NCI-H69 (cell line): ENCODE data around the gene RASL11B.

Experiments used
- DNase-seq: peaks from one replicate; lab custom pipeline; 2025; lab: John Stamatoyannopoulos, UW

RASL11B gene

DNA sequence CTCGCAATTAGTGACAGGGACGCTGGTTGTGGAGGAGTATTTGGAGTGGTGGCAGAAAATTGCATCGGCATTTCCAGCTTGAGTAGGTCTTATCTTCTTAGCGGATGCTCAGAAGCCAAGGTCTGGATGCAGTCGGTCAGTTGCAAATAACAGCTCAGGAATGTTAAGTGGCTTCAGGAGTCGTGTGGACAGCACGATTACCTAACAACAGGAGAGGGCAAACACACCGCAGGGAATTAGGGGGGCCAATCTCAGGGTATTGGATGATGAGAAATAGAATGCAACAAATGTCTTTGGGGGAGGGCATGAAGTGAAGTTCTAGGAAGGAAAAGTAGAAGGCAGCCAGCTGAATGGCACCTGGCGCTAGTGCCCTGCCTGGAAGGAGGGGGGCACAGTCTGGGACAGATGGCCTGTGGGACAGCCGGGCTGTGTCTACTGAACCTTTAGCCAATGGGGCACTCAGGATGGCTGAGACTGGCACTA, 11.8 kb downstream of the RASL11B start:
- DNase-seq, result no peak

DNA sequence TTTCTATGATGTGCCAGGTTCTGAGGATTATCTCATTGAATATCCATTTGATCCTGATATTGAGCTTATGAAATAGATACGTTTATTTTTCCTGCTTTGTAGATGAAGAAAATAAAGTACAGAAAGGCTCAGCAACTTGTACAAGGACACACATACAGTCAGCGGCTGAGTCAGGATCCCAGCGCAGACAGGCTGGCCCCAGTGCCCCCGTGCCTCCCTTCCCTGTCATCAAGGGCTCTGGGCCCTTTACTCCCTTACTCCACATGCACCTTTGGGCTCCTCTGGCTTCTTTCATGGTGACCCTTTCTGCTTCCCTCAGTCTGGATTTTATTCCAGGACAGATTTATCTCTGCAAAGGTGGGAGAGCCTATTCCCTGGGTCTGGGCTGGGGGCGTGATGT, 12.8 kb downstream of the RASL11B start:
- DNase-seq, result no peak

DNA sequence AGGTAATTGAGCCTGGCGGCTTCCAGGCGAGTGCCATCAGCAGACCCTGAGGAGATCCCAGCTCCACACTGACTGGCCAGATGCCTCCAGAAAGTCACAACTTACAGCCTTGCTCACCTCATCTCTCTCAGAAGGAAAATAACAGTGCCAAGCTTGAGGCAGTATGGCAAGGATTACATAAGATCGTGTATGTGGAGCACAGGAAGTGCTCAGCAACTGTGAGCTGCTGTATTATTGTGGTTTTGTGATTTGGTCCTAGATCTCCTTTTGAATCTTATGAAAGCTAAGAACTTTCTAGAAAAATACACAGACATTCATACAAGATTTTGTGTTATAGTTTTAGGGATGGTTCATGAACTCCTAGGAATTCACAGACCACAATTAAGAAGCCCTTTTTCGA, 14.0 kb downstream of the RASL11B start:
- no peak for DNase-seq

DNA sequence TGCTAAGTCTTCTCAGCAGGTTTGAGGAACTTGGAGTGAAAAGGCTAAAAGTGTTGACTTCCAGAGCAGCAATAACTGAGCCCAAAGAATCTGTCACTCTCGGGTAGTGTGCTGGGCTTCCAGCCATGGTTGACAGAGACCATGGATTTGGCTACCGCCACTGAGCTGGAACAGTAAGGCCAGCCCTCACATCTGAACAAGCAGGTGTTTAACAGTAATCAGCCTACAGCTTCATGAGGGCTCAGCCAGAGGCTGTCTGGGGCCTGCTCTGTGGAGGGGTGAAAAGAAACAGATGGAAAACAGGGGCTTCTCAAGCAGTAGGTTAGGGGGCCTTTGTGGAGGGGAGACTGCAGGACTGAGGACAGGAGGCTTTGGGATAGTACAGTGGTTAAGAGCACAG, 14.9 kb downstream of the RASL11B start:
- no peak for DNase-seq

DNA sequence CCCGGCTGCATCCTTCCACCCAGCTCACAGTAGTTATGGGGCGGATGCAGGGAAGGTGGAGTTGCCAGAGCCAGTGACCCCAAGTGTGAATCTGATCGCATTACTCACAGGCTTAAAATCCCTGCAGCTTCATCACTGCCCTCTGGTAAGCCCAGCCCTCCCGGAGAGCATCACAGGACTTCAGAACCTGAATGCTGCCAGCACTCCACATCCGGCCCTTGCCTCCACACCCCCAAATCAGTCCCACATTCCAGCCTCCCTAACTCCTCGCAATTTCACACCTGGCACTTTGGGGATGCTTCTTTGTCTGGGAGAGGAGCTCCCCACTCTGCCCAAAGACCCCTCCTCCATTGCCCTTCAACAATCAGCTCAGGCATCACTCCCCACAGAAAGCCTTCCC, 15.6 kb downstream of the RASL11B start:
- no peak for DNase-seq

DNA sequence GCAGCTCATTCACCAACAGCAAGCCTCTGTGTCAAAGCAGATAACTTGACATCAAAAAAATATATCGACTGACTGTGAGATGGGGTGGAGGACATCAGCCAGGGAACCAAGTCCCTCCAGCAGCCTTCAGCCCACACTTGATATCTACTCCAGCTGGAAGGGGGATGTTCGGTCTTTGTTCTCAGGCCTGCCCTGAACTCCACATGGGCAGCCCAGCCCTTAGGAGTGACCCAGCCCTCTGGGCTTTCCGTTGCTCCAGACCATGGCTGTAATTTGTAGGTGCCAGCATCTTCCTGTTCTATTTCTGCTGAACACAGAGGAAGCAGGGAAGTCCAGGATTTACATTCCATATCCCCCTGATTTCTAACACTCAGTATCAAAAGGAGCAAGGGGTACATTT, 17.4 kb downstream of the RASL11B start:
- DNase-seq, result no peak

DNA sequence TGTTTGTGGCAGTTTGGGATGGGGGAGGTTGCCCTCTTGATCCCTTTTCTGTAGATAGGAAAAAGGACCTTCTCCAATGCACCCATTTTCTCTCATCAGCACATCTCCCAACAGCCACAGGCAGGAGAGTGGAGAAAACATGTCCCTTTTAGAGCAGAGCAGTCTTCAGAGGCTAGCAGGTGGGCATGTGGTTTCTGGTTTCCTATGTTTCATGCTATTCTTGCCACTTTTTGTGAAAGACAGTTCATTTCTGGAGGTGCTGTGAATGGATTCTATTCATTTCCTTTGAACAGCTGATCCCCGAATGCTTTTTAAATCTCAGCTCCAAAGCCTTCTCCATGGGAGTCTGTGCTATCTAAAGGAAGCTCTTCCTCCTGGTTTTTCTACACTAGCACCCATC, 18.9 kb downstream of the RASL11B start:
- no peak for DNase-seq

DNA sequence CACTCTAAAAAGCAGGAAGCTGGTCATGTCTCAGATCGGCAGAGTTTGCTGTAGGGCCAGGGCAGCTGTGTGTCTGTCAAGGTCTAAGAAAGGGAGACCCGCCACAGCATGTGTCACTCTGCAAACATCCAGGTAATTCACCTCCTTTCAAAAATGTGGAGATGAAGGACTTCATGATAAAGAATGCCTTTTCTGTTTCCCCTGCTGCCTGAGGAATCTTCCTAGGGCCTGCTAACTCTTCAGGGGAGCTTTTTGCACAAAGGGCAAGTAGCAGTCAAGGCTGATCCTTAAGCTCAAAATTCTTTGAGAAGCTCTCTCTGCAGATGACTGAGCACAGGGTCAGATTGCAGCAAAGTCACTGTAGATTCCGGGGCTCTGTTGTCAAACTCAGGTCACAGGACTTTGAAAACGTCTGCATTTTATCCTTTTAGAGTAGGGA, 21.1 kb downstream of the RASL11B start:
- DNase-seq, result no peak

DNA sequence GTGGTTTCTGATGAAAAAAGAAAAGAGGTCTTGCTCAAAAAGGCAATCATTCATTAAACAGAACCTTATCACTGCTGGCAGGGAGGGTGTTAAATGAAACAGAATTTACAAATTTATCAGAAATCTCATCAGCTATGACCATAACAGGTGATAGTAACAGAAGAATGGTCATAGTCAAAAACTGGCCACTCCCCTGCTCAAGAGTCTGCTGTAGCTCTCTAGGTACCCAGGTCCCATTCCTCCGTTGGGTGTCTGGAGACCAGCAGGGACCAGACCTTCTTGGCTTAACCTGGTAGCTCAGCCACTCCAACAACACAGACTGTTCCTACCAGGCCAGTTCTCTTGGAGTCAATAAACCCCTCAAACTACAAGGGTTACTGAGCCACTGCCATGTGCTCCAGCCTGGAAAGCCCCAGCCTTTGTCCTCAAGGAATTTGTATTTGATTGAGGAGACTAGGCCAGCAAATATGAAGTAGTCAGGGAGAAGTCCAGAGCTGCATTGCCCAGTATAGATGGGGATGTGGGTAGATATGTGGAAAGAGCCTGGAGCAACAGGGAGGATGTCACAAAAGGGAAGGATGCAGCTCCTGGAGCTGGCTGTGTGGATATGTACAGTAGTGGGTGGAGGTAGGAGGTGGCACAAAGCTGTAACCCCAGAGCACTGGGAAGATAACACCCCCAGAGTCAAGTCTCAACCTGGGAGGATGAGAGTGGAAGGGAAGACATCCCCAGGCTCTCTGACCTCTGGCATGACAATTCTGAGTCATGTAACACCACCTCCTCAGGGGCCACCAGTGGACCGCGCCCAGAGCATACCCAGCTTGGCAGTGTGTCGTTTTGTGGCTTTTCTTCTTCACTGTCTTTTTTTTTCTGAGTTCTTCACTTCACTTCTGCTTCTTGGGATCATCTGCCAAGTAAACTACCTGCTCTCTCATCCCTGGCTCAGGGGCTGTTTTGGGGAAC, 21.9 kb downstream of the RASL11B start:
- DNase-seq, result no peak

DNA sequence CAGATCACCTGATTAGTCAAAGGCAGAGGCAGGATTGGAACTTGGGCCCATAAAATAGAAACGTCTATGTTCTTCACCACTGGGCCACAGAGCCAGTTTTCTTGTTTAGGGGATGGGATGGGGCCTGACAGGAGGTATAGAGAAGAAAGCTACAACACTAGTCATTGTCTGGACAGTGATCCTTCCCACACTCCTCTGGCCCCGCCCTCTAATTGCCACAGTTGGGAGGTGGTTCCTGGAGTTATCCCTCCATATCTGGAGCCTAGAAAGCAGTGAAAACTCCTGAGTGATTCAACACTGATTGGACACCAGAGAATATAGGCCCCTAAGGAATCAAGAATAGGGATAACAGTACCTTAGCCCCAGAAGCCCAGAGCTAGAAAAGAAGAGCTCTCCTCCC, 22.9 kb downstream of the RASL11B start:
- no peak for DNase-seq

DNA sequence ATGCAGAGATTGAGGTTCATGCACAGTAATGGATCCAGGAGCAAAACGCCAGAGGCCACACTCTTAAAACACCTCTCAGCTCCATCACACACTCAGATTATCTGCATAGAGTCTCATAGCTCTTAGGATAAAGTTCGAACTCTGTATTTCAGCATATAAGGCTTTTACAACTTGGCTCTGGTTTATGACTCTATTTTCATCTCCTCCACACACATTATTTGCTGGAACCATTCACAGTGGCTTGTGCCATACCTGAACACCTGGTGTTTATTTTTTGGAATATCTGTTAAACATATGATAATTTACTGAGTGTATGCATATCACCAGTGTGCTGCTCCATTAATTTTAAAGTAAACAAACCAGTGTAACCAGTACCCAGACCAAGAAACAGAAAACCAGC, 27.2 kb downstream of the RASL11B start:
- DNase-seq, result peak; percentile 65

DNA sequence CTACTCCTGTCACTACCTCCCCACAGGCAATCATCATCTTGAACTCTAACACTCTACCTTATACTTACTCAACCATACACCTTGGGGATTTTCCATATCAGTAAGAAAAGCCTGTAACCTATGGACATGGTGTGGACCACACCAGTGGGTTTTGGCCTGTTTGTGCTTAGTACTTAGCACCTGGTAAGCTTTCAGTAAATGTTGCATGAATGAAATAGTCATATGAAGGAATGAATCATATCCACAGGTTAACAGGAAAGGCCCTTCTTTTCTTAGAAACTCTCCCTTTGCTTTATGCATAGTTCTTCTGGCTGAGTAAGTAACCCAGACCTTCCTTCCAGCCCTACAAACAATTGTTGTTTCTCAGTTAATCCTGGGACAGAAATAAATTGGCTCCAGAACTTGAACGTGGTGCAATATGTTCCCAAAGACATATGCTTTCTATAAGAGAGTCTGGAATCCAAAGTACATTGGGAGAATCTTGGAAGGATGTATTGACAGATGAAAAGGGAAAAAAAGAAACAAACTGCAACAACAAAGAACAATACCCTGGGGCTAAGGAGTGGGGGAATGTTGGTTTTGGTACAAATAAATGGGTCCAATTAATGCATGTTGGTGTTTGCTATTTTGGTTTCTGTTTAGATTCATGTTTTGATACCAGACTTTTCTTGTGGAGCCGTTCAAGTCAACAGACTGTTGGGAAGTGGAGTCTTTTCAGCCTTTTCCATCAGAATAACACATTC, 27.8 kb downstream of the RASL11B start:
- DNase-seq, result no peak

DNA sequence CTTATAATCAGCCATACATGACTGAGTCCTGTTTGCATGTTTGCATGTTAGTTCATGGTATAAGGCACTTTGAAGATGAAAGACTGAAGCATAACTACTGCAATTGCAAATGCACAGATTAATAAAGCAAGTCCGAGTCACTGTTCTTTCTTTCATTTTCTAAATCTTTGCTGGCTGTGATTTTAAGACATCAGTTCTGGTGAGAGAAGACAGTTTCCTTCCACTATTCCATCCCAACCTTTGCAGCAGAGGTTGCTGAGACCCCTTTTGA, 28.3 kb downstream of the RASL11B start:
- DNase-seq, result no peak

DNA sequence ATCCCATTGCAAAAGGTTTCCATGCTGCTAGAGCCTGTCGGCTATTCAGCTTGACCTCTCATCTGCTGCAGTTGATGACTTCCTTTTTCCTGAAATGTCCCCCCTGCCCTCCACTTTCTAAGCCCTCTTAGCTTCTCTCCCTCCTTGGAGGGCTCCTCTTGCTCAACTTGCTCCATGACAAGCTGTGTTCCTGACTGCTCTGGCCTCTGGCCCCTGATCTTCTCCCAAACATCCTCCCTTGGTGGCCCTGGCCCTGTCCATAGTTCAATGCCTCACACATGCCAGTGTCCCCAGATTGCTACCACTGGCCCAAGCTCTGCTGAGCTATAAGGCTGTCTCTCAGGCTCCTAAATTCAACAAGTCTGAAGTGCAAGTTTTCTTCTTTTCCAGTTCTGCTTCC, 29.6 kb downstream of the RASL11B start:
- no peak for DNase-seq

DNA sequence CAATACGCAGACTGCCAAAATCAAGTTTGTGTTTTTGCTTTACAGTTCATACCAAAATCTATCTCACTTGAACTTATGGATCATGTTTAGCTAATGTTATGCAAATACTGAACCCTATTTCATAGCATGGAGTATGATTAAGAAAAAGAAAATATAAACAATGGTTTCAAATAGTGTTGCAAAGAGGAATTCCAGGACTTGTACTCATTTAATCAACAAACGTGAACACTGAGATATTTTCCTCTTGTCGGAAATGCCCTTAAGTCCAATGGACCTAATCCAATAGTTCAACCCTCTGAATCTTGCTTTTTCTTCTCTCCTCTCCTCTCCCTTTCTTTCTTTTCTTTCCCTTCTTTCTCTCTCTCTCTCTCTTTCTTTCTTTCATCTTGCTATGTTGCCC, 30.8 kb downstream of the RASL11B start:
- no peak for DNase-seq

DNA sequence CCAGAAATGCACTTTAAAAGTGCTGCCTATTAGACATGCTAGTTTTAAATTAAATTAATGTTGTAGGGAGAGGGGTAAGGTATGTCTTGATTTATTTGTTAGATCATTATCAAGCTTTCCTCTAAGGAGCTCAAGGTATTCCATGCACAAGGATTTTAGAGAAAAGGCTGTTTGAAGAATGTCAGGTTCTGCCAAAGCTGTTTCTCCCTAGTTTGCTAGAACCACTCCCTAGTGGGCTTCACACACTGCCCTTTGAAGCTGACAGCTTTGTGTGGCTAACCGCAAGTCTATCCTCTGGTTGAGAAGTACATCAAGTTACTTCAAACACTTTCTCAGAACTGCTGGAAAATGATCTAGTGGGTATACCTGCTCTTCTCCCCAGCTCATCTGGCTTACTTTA, 32.3 kb downstream of the RASL11B start:
- no peak for DNase-seq

DNA sequence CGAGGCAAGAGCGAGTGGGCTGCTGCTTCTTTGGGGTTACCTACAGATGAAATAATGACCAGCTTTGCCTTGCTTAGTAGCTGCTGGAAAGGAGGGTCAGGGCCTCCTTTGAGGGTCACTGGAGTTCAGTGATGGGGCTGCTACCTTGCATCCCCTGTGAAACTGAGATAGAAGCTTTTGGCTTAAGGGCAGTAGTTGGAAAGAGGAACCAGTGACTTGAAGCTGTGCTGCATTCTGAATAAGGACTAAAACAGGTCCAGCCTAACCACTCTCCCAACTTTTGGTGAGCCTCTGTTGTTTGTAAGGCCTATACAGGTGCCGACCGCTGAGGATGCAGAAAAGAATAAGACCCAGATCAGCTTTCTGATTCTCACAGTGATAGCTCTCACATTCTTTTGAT, 41.2 kb downstream of the RASL11B start:
- no peak for DNase-seq

DNA sequence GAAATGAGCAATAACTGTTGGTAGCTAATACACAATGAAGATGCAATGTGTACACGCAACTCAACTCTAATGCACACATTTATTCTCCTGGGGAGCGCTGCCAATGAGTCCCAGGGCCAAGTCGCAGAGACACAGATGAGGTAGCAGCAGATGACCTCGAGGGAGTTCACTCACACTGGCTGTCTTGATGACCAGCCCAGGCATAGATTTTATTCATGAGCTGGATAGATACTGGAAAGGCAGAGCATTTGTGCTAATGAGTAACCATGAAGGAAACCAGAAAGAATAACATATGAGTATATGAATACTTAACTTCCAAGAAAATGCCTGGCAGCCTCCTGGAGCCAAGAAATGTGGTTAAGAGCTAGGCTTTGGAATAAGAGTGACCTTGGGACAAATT, 42.3 kb downstream of the RASL11B start:
- no peak for DNase-seq

DNA sequence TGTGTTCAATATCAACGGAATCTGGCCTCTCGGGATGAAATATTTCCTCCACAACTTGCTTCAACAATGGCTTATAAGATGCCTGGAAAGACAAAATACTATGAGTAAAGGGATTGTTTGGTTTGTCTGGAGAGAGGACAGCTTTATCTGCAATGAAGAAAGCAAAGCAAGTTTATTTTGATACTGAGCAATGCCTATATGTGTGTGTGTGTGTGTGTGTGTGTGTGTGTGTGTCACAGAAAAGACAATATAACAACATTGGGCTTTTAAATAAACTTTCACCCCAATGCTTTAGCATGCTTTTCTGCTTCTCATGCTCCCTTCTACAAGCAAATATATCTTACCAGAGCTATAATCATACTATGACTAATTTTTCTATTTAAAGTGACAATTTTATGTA, 45.4 kb downstream of the RASL11B start:
- DNase-seq, result no peak

DNA sequence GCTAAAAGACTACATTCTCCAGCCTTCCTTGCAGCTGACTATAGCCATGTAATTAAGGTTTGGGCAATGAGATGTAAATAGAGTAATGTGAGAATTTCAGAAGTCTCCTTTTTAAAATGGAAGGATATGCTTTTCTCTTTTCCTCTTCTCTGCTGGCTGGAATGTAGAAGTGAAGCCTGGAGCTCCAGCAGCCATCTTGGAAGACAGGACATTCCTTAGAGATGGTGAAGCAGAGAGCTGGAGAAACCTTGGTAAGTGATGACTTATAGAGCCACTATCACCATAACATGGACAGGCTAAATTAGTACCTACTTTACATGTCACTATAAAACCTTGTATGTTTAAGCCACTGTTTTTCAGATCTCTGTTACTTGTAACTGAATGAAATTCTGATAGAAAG, 48.0 kb downstream of the RASL11B start:
- no peak for DNase-seq

DNA sequence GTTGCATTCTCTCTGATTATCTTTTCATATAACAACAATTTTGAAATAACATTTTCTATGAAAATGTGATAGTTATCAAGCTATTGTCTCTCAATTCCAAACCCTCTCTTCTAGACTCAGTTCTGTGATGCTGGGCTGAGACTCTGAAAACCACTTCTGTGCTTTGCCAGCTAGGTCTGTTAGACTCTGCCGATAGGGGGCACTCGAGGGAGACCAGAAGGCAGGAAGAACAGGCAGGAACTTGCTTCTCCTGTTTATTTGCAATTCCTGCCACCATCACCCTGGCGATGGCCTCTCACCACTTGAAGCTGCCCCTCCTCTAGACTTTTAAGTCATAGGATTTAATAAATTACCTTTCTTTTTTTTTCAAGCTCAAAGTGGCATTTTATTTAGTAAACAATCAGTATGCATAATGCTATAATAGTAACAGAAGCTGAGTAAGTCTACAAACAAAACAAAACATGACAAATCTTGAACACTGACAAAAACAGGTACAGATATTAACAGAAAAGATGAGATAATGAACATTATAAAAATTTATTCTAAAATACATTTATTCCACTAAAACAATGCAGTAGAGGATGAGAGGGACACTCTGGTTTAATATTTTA, 49.7 kb downstream of the RASL11B start:
- DNase-seq, result peak; percentile 89

DNA sequence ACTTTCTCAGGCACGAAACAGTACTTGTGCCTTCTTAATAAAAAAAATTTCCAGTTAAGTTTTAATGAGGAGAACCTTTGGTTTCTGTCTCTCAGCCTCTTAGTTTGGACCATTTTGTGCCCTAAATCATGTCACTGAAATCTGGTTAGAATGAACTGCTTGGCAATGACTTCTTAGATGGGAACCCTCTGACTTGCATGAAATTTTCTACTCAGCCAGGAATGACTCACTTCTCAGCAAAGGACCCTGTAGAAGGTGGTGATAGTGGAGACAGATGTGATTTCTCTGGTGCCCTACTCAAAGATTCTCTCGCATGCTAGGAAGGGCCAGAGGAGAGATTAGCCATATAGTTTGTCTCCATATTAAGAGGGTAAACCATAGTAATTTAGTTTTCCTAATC, 50.5 kb downstream of the RASL11B start:
- peak; percentile 23 for DNase-seq

DNA sequence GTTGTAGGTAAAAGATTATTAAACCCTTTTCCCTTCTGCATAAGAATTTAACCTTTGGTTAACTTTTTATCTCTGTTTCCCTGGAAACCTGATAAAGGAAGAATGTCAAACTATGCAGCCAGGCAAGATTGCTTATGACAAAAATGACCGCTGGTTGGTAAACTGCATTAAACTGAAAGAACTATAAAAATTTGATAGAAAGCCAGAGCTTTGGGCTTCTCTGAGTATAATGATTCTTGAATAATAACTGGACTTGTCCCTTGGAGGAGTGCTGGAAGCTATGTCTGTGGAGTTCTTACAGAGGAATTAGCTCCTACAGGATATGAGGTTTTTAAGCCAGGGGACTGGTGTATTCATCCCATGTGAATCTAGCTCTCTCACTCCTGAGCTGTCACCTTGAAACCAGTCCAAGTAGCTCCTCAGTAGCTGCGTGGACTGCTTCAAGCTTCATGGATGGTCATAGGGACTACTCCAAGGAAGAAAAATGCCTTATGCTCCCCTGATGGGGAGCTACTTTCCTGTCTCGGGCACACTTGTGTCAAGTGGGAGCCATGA, 52.0 kb downstream of the RASL11B start:
- no peak for DNase-seq
